K562 (cell line): ENCODE measurements around the gene DIRAS2. TPM values are rescaled to one million over a fixed set of nuclear protein-coding genes. Genes with fewer than 3 reads are reported as not detected.

ENCODE experiments used
- polyA plus RNA-seq, 8 experiments: library from polyadenylated mRNA; depleted of rRNA in 4 of 8; stranded (reverse) in 5 of 8; unstranded in 3 of 8; fragments of >200 nt; fragmentation: Nextera tagmentation in 2 of 8; fragmentation: Illumina TruSeq in 1 of 8; extraction: Ambion mirVana in 2 of 8; extraction: Trizol in 1 of 8; gene quantifications; 2 replicates each; pipeline versions ENCODE4 v1.2.1 to v1.2.3, GENCODE V29; 2011 to 2014; ENCODE audit warnings: inconsistent platforms in 1 of 8, missing spikeins in 1 of 8
- total RNA-seq, 7 experiments: library from RNA; depleted of rRNA in 6 of 7; stranded (reverse); fragments of >200 nt in 6 of 7; fragmentation: Illumina TruSeq in 2 of 7; extraction: Trizol in 2 of 7; gene quantifications; 2 replicates each; pipeline versions ENCODE4 v1.2.1 to v1.2.3, GENCODE V29; 2011 to 2021; ENCODE audit warnings: low replicate concordance in 1 of 7

Gene DIRAS2
- total and polyA plus RNA-seq, 9 of the 15 experiments (the other 6 are each of a cell fraction or from before 2014, with no cell fraction given): not detected

Other genes with a start within 250 kb of the DIRAS2 start
- 16.7 and 19.4 TPM in 2 replicates for gene SYK, start 159.0 kb upstream of the DIRAS2 start, total RNA-seq (2014; rRNA removed)
- gene SYK, start 159.0 kb upstream of the DIRAS2 start, total RNA-seq (2014; rRNA removed; fragmentation: Illumina TruSeq; extraction: Trizol): 16.7 and 17.0 TPM in 2 replicates
- 23.0 and 23.8 TPM in 2 replicates for gene SYK, start 159.0 kb upstream of the DIRAS2 start, total RNA-seq (2015; rRNA removed; fragmentation: Illumina TruSeq; extraction: Trizol)
- gene SYK, start 159.0 kb upstream of the DIRAS2 start, total RNA-seq (2021): 29.4 and 32.7 TPM in 2 replicates
- gene SYK, start 159.0 kb upstream of the DIRAS2 start, polyA plus RNA-seq (2011; rRNA removed): 3.9 and 7.3 TPM in 2 replicates
- 17.6 and 20.3 TPM in 2 replicates for gene SYK, start 159.0 kb upstream of the DIRAS2 start, polyA plus RNA-seq (2014; fragmentation: Illumina TruSeq; extraction: Trizol)
- 1 to 10 TPM; 5.6 to 6.7 TPM for gene SYK, start 159.0 kb upstream of the DIRAS2 start, polyA plus RNA-seq (2014; fragmentation: Nextera tagmentation; extraction: Ambion mirVana)
- gene SYK, start 159.0 kb upstream of the DIRAS2 start, polyA plus RNA-seq (2014; rRNA removed): 12.3 and 13.0 TPM in 2 replicates